ENCODE data around the gene BDH1.

DNA sequence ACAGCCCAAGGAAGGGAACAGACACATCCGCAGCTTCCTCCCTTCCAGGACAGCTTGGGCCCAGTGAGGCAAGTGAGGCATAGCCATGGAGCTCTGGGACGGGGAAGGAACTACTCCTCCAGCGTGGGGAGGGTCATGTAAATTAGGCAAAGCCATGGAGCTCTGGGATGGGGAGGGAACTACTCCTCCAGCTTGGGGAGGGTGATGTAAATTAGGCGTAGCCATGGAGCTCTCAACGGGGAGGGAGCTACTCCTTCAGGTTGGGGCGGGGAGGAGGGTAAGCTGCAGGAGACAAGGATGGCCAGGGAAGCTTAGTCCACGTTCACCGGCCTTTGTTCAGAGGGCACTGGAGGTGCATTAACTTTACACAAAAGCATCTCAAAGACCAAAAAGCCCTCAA is 21.1 kb upstream of the BDH1 start:
- TF ChIP-seq, protein P1, sequence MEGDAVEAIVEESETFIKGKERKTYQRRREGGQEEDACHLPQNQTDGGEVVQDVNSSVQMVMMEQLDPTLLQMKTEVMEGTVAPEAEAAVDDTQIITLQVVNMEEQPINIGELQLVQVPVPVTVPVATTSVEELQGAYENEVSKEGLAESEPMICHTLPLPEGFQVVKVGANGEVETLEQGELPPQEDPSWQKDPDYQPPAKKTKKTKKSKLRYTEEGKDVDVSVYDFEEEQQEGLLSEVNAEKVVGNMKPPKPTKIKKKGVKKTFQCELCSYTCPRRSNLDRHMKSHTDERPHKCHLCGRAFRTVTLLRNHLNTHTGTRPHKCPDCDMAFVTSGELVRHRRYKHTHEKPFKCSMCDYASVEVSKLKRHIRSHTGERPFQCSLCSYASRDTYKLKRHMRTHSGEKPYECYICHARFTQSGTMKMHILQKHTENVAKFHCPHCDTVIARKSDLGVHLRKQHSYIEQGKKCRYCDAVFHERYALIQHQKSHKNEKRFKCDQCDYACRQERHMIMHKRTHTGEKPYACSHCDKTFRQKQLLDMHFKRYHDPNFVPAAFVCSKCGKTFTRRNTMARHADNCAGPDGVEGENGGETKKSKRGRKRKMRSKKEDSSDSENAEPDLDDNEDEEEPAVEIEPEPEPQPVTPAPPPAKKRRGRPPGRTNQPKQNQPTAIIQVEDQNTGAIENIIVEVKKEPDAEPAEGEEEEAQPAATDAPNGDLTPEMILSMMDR (IDR thresholded peaks at IDR 0.05), result no peak
- no peak for TF ChIP-seq POLR2A (IDR thresholded peaks at IDR 0.05)
- TF ChIP-seq EP300 (IDR thresholded peaks at IDR 0.05), result no peak

All from upper lobe of left lung (tissue), 4 donors.